ENCODE measurements around the gene KCNH2.

- no peak for TF ChIP-seq CTCF (IDR thresholded peaks at IDR 0.05)
- TF ChIP-seq POLR2A (IDR thresholded peaks at IDR 0.05): no peak
These were observed 39.1 kb downstream of the KCNH2 start for GRCh38 chr7:150939052-150939451.
